NCI-H2196 (cell line): ENCODE data around the gene ENTREP1.

Source experiments
- DNase-seq: peaks from one replicate; lab custom pipeline; 2025; ENCODE audit not compliant: unreplicated experiment; lab: John Stamatoyannopoulos, UW

The ENTREP1 gene

DNA sequence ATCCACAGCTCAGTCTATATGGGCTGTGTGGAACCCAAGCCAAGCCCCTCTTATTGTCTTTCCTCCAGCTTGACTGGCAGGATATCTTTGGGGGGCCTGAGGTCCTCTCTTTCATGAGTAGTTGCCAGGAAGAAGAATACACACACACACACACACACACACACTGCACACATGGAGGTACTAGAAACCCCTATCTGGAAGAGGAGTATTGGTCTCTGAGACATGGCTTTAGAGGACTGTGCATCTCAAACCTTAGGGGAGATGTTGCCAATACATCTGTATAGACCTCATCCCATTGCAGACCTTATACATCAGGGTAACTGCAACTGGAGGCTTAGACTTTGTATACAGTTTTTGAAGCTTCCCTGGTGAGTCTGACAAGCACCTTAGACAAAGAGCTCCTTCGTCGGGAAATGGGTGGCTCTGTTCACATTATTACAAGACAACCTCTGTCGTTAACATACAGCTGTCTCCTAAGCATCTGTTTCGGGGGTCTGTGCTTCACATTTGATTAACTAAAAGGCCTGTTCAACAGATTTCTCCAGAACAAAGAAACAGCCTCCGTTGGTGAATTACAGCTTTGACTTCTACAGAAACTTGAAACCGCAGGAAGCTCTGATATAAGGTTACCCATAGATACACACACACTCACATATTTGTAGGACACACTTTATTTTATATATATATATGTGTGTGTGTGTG lies 5.5 kb upstream of the ENTREP1 start:
- no peak for DNase-seq

GRCh38 chr9:69322256-69322655 lies 2.8 kb upstream of the ENTREP1 start:
- DNase-seq, result no peak

DNA sequence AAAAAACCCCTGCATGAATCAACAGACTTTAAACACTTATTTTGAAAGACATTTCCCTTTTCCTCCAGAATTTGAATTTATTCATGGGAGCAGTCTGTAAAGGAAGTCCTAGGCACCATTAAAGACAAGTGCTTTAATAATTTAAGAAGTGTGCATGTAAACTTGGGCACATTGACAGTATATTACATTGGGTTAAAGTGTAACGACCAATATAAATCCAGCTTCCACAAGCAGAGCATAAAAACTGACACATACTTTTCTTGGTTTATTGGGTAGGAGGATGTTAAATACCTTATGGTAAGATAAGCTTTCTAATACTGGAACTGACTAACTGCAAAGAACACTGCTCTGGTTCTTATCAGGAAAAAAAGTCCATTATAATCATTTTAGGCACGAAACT lies 1.2 kb upstream of the ENTREP1 start:
- no peak for DNase-seq

DNA sequence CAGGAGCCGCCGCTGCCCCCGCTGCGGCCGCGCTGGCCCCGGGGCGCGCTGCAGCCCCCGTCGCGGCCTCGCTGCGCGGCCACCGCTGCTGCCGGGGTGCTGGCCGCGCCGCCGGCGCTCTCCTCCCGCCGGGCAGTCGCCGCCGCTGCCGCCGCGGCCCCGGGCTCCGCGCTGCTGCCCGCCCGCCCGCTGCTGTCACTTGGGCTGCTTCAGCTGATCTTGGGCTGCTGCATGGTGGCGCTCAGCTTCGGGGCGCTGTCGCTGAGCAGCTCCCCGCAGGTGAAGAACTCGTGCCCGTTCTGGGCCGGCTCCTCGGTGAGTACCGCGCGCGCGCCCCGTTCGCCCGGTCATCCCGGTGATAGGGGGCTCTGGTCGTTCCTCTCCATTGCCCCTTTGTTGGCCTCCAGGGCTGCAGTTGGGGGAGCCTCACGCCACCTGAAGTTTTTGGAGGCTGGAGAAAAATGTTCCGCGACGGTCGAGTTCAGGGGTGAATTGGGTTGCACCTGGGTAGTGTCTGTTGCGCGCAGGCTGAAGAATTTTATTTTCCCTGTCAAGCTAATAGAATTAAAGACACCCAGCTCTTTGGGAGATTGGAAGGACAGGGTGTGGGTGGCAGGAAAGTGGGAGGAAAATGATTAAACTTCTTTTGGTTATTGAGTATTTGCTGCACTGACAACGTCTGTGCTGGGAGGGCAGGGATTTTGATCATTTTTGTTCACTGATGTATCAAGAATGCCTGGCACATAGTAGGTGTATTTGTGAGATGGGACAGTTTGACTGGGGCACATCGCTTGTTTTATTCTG lies 596 bp downstream of the ENTREP1 start:
- DNase-seq, result no peak

DNA sequence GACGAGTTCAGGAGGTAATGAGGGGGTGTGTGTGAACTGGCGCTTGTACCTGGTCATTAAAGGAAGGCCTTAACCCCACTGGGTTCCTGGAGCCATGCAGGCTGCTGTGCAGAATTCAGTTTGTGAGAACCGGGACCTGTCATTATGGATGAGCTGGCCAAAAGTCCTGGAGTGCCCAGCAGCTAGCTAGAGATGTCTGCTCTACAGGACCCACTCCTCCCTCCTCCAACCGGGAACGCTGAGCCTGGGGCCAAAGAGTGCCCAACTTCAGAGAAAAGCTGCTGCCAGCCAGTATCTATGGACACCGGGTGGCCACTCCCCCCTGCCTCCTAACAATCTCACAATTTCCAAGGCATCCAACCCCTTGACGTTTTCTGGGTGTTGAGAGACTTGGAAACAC lies 1.2 kb downstream of the ENTREP1 start:
- DNase-seq, result no peak

DNA sequence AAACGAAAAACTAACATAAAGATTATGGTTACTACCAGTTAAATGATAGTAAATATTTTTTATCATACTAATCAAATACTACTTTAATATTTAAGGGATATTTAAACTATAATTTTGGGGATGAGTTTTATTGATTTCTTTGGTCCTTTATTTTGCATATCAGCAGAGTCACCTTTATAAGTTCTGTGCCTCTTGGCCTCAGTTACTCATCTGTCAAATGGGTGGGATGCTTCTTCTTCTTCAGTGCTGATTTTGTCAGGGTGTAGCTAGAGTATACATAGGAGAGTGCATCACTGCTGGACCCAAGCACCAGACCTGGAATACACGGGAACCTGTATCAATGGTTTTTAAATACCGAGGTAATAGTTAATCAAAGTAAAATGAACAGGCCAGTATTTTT lies 5.6 kb downstream of the ENTREP1 start:
- DNase-seq, result no peak

- no peak for DNase-seq
Observed at GRCh38 chr9:69331444-69331843, 6.4 kb downstream of the ENTREP1 start.

GRCh38 chr9:69332067-69332685 lies 7.2 kb downstream of the ENTREP1 start:
- DNase-seq, result no peak

GRCh38 chr9:69333716-69334115 lies 8.7 kb downstream of the ENTREP1 start:
- no peak for DNase-seq

DNA sequence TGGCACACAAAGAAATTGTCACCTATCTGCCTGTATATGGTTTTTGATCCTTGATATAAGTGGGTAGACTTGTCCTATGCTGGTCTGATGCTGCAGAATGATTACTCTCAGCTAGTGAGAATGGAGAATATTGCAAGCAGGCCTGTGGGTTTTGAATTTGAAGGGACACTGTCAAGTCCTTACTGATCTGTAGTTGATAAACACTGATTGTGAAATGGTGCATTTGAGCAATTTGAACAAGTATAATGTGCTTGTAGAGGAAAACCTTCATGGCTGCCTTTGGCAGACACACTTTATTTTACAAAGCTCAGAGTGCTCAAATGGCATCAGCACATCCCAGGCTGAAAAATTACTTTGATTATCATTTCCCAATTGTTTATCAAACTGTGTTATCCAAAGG lies 9.3 kb downstream of the ENTREP1 start:
- DNase-seq, result no peak

GRCh38 chr9:69339620-69340019 lies 14.6 kb downstream of the ENTREP1 start:
- DNase-seq, result no peak

DNA sequence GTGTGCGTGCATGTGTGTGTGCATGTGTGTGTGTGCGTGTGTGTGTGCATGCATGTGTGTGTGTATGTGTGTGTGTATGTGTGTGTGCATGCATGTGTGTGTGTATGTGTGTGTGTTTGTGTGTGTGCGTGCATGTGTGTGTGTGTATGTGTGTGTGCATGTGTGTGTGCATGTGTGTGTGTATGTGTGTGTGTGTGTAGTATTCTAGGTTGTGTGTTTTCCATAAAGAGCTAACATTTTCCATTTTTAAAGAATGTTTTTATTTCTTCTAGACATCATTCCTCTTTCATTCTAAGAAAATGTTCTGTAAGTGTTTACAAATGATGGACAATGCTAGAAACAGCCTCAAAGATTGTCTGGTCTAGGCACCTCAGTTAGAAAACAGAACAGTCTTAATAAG lies 15.6 kb downstream of the ENTREP1 start:
- no peak for DNase-seq

- no peak for DNase-seq
Observed at GRCh38 chr9:69342769-69343168, 17.8 kb downstream of the ENTREP1 start.

GRCh38 chr9:69344459-69344858 lies 19.4 kb downstream of the ENTREP1 start:
- DNase-seq, result no peak

DNA sequence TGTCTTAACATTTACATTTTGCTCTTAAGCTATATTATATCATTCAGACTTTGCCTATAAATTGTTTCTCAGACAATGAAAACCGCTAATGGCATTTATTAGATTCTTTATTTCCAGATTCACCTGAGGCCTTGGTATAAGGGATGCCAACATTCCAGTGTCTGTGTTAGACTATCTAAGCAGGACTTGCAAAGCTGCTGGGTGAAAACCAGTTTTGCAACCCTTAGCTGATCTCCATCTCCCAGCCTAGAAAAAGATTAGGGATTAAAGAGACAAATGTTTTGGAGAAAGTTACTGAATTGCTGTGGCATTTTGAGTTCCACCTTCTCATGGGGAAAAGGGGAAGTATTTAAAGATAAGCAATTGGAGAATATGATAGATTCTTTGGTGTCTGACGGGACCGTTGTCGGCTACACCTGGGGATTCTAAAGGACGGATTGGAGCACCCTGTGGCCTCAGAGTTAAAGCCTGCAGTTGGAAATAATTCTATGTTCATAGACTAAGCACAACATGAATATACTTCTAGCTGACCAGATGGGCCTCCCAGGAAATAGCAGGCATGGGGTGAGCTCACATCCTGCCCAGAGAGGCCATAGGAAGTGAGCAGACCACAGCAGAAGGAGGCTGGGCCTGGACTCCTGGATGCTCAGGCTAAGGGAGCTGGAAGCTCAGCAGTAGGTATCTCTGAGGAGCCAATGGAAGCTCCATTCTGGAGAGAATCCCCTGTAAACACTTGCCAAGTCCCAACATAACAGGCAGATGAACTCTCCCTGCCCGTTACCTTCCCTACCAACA lies 21.8 kb downstream of the ENTREP1 start:
- no peak for DNase-seq

DNA sequence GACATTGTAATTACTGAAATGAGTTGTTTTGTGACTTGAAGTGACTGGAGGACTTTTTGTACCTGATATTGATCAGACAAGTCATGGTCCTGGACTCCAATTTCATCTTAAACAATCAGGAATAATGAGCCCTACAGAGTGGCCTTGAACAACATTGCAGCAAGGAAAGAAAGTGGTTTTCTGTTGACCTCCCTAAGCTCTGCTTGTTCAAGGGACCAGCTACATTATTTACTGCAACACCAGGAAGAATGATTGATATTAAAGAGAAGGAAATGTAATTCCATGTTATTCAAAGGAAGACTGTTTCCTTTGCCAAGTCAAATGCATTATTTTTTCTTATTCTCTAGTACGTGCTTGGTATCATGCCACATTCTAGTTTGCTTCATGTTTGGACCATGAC lies 22.6 kb downstream of the ENTREP1 start:
- DNase-seq, result no peak

GRCh38 chr9:69351227-69351626 lies 26.2 kb downstream of the ENTREP1 start:
- DNase-seq, result no peak

DNA sequence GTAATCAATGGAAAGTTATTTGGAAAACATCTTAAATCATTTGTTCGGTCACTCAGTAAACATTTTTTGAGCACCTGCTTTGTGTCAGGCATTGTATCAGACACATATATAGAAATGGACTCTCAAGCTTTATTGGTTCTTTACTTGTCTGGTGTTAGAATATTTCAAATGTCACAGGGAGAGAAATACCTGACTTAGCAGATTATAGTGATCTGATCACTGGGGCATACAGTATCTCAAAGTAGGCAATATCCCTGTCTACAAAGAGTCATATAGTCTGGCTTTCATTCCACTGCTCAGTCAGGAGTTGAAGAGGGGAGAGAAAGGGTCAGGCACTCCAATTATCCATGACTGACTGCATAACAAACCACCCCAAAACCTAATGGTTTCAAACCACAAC lies 30.2 kb downstream of the ENTREP1 start:
- no peak for DNase-seq

- no peak for DNase-seq
Observed at GRCh38 chr9:69357030-69357775, 32.2 kb downstream of the ENTREP1 start.

DNA sequence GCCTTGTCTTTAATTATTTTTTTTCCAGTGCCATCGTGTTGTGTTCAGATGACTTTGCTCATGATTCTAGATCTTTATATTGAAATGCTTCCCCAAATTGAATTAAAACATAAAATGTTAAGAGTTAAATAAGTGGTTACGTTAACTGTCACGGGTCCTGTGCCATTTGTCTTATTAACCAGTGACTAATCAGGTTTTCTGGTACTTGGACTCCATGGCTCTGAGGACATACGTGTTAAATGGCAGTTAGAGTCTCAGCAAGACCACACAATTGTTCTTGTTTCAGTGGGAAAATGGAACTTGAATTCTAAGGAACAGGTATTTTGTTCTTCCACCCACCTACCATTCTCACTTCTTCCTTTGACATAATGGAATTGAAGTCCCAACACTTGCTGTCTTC lies 32.8 kb downstream of the ENTREP1 start:
- no peak for DNase-seq

DNA sequence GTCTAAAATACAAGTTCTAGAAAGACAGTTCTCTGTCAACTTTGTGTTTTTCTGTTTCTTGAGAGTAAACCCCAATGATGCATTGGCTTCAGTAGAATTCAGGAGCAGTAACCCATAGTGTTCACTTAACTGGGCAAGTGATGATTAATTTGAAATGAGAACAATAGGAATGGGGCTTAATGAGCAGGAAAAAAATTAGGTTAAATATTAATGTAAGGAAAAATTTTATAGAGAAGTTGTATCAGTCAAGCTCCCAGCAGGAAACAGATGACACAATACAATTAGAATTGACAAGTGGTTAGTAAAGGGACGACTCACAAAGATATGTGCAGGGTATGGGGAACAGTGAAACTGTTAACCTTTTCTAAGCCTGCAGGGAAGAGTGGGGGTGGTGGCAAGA lies 38.2 kb downstream of the ENTREP1 start:
- DNase-seq, result no peak
